Measurements from ENCODE around the gene RNU1-3.
A peak's percentile ranks its signal among the peaks of the same experiment; 100 is the strongest.
"Not testable (repeated sequence)": the region's sequence is repeated elsewhere in the genome, so short reads cannot be mapped to it uniquely, and the experiment has no call there.

The RNU1-3 gene

DNA sequence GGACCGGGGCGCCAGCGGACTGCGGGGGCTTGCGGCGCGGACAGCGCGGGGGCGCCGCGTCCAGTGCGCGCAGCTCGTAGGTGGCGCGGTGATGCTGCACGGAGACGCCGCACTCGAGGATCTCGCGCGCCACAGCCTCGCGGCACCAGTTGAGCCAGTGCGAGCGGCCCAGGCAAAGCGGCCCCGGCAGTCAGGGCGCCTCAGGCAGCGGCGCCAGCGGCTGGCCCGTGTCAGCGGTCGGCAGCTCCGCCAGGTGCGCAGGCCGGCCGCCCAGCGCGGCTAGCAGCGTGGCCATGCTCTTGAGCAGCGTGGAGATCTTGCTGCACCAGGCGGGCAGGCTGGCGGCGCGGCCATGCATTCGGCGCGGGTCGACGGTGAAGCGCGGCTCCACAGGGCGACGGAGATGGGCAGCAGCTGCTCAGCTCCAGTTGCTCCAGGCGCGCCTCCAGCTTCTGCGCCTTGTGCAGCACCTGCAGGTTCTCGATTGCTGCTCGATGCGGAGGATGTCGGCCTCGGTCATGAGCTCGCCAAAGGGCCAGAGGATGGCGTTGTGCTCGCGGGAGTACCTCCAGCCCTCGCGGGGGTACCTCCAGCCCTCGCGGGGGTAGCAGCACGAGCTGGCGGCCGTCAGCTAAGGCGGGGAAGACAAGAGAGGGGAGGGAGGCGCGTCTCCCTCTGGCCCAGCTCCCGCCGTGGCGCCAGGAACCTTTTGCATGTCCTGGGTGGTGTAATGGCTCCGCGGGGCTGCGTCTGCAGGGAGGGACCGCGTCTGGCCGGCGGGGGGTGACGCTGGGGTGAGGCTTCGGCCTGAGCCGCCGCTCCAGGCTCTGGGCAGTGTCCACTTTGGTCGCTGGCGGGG, 26.9 kb upstream of the RNU1-3 start:
- not testable (repeated sequence) for DNase-seq

DNA sequence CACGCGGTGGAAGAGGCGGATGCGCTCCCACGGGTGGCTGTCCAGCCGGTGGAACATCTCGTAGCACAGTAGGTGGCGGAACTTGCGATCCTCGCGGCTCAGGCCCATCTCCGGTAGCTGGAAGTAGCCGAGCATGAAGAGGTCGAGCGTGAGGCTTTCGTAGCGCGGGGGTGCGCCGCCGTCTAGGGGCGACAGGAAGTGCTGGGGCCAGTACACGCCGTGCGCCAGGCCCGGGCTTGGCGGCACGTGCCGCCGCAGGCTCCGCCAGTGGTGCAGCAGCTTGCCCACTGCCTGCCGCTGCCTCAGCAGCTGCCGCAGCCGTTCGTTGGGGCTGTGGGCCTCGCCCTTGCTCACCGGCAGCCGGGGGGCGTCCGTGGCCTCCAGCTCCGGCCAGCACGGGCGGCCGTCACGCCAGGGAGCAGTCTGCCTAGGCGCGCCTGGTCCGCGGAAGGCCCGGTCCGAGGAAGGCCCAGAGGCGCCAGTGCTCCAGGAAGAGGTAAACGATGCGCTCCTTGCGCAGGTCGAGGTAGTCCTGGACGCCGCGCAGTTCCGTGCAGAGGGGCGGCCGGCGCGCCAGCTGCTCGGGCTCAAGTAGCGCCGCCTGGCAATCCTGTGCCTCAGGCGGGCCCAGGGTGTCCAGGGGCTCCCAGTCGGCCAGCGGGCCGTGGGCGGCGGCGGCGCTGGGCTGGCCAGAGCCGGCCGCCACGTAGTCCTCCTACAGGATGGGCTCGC, 26.1 kb upstream of the RNU1-3 start:
- DNase-seq, result not testable (repeated sequence)

DNA sequence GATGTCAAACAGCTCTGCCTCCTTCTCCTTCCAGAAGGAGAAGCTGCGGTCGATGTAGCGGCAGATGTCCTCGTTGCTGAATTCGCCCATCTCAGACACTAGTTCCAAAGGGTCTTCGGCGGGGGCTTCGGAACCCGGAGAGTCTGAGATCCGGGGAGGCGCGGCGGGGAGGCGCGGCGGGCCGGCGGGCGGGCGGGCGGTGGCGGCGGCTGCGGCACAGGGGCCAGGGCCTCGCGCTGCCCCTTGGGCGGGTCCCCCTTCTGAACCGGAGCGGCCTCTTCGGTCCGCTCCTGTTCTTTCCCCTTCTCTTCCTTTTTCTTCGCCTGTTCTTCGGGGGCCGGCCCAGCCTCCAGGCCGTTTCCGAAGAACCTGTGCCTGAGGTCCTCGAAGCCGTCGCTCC, 25.5 kb upstream of the RNU1-3 start:
- not testable (repeated sequence) for DNase-seq

DNA sequence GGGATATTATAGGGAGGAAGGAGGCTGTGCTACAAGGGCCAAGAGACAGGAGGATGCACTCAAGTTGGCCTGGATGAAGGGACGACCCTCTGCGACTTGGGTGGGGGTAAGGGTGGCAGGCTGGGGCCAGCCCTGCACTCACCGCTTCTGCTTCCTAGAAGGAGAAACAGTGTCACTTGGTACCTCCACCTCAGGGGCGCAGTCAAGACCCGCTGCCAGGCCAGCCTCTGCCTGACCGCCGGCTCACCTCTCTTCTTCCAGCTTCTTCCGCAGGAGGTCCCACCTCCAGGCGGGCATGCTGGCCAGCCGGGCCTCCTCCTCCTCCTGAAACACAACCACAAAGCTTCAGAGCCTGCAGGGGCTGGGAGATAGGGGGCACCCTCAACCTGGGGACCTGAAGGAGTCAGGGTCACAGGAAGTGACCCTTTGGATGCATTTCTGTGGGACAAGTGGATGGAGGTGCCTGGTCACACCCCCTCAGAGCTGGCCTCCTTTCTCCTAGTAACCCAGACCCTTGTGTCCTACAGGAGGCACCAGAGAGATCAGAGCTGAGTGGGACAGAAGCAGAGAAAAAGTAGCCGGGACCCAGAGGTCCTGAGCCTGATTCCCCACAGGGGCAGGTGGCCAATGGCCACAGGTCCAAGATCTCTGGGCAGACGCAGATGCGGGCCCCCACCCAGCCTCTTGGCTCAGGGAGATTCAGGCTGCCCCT, 24.4 kb upstream of the RNU1-3 start:
- DNase-seq, result not testable (repeated sequence)

DNA sequence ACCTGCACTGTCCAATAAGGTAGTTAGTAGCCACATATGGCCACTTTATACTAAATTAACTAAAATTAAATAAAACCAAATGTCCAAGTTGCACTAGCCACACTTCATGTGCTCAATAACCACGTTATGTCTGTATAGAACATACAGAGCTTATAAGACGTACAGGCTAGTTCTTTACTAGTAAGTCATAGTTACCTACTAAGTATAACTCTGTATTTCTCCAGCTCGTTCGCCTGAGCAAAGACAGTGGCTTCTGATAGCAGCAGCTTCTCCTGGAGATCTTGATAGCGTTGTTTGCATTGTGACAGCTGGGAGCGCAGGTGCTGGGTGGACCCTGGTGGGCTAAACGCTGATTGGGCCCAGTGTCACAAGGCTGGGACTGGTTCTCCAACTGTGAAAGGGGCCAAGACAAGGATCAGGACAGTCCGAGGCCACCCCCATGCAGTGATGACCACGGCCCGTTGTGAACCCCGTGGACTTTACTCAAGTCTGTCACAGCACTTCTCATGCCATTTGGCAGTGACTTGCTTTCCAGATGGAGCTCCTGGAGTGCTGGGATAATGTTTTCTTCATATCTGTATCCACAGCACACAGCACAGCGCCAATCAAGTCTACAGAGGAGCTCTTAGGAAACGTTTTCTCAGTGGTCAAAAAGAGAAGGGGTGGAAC, 20.5 kb upstream of the RNU1-3 start:
- DNase-seq, result not testable (repeated sequence)

DNA sequence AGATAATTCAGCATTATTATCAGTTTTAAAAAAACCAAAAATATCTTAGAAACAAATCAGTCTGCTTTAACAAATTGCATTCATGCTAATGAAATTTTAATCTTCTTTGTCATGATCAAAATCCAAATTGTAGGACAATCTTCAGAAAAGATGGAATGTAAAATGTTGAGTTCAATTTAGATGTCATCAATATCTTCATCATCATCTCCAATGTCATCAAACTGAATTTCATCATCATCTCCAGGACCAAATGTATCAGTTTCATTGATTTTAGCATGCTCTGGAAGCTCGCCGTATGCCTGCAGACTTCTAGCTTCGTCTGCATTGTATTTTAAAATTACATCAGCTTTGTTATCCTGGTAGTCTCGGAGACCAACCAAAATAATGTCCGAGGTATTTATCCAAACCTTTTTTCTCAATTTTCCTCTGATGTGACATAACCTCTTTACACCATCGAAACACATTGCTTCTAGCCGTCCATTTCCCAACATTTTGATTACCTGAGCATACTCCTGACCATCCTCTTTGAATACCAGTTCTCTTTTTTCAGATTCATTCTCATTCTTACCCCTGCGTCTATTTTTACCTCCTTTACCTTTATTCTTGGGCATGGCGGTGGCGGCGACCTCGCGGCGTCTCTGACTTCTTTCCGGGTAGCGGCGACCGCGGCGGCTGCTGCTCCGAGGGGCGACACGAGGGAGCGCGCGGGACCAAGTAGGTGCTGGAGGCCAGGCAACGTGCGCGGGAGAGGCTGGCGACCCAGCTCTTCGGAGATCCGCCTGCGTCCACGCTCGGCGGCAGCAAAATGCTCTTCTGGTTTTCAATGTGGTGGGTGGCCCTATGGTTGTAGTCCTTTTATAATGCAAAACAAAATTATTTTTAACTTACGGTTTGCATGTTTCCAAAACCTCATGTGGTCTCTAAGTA, 19.0 kb upstream of the RNU1-3 start:
- not testable (repeated sequence) for DNase-seq

DNA sequence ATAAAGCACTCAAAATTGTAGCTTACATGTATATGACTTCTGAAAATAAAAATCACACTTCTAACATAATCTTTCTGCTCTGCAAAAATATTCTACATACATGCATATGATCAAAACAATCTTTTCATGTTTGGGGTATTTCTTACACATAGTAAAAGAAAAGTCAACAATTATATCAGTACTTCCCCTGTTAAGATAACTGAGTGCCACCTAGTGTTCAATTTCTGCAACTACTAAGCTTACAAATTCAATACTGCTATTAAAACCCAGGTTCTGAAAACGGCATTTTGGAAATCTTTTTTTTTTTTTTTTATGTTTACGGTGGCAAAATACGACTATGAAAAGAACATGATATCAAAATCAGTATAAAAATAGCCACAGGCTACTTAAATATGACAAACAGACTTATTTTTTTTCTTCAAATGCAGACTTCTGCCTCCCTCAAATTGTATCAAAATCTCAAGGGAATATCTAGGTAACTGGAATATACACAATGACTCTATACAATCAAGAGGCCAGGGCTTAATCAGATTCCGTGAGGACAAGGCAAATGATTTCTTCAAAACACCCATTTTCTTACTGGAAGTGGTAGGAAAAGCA, 18.1 kb upstream of the RNU1-3 start:
- not testable (repeated sequence) for DNase-seq

DNA sequence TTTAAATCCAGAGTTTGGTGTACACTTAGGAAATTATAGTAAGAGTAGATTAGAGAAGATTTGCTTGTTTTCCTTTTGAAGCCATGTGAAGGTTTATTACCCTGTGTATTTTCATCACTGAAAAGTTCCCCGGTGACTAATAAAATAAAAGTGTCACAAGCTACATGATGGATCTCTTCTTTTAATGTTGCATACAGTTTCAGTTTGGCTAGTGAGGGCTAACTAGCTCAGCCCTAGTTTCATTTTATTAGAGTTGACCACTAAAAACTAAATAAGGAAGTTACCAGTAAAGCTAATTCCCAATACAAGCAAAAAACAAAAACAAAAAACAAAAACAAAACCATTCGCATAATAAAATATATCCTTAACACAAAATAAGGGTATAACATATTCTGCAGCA, 17.4 kb upstream of the RNU1-3 start:
- DNase-seq, result not testable (repeated sequence)

DNA sequence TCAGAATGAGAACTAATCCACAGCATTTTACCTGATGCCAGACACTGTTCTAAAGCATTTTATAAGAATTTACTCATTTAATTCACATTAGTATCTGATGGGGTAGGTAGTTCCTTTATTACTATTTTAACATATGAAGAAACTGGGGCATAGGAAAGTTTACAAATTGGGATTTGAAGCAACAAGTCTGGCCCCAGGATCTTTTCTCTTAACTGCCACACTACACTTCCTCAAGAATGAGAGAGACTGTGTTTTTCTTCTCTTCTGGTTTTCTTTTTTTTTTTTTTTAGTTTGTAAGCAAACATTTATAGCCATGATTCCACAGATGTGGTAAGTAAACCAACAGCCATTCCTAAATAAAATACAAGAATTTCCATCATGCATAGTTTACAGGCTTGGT, 16.1 kb upstream of the RNU1-3 start:
- not testable (repeated sequence) for DNase-seq

DNA sequence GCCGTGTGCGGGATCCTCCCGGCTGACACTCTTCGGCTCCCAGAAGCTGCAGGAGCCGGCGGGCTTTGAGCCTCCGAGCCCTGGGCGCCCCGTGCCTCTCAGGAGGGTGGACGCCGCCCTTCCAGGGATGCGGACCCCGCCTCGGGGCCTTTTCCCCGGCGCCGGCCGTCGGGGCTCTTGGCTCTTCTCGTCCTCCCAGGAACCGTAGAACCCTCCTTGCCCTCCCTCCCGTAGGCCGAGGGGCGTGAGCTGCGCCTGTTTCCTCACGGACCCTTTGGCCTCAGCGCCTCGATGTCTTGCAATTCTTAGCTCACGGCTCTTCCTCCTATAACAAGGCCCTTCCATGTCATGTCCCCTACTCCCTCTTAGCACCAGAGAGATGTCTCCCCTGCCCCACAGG, 13.6 kb upstream of the RNU1-3 start:
- not testable (repeated sequence) for DNase-seq

DNA sequence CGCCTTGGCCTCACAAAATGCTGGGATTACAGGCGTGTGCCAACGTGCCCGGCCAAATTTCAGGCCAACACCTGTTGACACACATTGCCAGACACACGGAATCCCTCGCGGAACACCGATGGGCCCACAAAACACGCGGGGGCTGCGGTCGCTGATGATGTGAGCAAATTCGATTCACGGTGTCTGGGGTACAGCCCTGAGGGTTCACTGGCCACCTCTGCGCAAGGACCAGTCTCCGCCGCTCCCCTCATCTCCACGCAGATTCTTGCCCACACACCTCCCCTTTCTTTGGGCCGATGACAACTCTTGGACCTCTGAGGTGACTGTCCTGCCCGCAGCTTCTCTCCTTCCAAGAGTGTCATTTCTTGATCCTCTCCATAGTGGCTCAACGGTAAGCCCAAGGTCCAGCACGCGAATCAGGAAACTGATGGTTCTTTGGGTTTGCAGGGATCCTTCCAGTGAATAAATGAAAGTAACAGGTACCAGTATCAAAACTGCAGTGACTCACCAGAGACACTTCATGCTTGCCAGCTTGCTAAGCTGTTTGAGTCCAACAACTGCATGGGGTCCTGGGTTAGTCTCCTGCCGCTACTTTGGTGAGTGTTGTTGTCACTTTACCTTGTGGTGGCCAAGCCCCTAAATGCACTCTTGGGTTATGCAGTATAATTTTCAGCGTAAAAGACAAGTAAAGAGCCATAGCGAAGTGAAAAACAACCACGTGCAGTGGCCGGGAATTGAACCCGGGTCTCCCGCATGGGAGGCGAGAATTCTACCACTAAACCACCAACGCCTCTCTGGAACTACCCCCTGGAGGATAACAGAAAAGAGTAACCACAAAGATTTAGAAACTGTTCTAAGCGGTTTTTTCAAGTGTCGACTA, 11.0 kb upstream of the RNU1-3 start:
- peak; percentile 39 for DNase-seq

DNA sequence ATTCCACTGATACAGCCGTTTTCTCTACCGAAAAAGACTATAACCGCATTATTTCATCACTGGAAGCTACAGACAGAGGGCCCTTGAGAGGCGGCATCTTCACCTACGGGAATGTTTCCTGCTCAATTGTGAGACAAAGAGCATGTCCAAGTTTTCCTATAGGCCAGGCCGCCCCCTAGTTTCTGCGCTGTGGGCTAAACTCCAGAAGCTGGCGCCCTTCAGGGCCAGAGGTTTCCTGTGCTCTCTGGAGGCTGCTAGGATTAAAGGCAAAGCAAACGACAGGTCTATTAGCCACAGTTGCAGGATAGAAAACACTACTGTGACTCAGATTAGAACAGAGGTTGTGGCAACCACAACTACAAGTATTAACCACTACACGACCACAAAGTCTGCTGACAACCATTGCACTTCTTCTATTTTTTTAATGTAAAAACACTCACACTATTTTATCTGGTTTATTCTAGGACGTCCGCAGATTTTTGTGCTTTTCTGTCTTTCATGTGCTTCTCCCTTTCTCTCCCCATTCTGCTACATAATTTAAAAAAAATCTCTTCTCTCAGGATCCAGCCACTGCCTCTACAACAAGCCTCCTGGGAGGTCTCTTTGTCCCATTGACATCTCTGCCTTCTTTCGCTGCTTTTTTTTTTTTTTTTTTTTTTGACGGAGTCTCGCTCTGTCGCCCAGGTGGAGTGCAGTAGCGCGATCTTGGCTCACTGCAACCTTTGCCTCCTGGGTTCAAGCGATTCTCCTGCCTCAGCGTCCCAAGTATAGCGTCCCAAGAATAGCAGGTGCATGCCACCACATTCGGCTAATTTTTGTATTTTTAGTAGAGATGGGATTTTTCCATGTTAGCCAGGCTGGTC, 10.1 kb upstream of the RNU1-3 start:
- DNase-seq, result peak; percentile 25

DNA sequence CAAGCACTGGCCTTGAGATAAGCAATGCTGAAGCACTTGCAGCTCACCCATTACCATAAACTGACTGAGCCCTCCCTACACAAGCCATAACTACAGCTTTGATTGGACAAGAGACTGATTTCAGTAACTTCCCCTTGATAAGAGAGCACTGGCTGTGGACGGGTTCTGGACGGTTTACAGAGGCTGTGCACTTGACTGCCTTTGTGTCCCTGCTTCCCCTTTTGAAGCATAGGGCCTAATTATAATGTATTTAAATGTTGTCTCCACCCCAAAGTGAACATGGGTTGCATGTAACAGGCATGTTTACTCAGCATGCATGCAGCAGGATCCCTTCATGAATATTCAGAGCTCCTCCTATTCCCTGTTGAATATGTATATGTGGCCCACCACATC, 8.4 kb upstream of the RNU1-3 start:
- DNase-seq, result not testable (repeated sequence)

DNA sequence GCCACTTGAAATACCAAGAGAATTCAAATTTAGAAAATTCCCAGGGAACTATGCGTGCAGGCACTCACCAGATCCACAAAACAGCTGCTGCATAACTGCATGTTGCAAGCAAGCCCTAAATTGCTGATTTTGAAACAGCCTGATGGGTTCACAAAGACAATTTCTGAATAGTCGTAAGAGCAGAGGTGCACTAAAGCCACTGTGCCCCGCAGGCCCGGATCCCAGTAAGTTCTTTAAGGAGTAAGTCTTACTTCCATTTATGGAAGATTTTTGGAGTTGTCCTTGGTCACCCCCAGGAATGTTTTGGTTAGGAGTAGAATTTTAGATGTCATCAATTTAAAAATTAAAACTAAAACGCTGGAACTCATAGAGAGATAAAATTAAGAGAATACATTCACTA, 7.2 kb upstream of the RNU1-3 start:
- DNase-seq, result not testable (repeated sequence)

DNA sequence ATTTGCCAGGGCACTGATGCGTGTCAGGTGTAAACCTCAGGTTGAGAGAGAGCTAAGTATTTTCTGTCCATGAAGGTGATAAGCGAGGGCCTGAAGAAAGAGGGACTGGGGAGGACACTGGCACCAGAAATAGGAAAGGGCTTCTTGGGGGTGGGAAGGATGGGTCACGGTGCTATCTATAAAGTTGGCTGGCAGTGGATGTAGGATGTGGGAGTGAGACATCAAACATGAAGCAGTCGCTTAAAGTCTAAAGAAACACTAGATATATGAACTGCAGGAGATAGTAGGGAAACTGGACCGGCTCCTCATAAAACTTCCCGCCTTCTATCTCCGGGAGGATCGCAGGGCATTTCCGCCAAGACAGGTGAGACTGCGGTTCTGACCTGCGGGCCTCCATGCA, 912 bp downstream of the RNU1-3 start:
- not testable (repeated sequence) for DNase-seq

DNA sequence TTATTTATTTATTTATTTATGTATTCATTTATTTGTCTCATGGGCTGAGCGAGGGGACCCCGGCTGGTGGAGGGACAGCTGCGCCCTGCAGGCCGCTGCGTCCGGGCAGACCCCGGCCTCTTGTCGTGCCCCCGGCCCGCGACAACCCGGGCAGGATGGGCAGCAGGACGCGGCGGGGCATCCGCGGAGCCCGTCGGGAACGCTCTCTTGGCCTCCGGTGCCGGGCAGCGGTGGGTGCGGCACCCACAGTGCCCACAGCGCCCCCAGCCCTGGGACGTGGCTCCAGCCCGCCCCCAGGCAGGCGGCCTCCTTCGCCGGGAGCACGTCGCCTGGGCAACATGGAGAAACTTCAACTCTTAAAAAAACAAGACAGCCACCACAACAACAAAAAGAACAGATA, 8.5 kb downstream of the RNU1-3 start:
- DNase-seq, result not testable (repeated sequence)

DNA sequence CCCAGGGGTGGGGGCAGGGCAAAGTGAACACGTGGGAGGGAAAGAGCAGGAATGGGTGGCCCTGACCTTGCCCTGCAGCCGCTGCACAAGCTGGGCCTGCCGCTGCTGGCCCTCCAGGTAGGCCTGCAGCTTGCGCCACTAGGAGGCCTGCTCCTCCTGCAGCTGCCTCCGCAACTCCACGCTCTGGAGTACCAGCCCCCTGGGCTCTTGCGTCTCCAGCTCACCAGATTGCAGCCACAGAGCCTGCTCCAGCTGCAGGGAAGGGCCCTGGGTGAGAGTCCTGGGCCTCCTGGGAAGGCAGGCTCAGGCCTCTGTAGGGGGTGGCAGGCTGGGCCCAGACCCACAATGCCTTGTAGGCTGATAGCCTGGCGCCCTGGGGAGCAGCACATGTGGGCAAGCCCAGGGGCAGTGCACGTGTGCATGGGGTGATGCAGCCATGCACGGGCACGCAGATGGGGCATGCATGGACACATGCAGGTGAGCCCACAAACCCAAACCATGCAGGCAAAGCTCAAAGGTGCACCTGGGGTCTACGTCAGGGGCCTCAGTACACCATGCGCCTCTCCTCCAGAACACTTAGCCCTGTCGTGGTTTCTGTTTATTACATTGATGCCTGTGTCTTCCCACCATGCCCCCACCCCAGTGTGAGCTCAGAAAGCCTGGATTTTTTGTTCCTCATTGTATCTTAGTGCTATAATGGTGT, 9.6 kb downstream of the RNU1-3 start:
- not testable (repeated sequence) for DNase-seq

DNA sequence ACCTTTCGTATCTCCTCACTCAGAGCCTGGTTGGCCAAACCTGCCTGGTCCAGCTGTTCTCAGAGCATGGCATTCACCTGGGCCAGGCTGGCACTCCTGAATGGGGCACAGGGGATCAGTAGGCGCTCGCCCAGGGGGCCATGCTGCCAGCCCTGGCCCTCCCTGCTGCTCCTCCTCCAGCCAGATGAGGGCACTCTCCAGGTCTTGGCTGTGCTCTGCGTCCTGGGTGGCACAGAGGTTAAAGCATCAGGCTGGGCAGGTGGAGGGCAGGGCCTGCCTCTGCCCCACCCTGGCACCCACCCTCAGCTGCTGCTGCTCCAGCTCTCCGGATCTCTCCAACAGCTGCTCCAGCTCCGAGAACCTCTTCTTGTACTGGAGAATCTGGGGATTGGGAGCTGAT, 10.2 kb downstream of the RNU1-3 start:
- not testable (repeated sequence) for DNase-seq
